ENCODE data around the gene HGD. TPM values are rescaled to one million over a fixed set of nuclear protein-coding genes. Genes with fewer than 3 reads are reported as not detected.

HGD gene
- polyA plus RNA-seq, 2 of the 4 experiments (the other 2 are of a cell fraction): 48.8 to 101 TPM

GRCh38 chr3:120683671-120684301, 1.7 kb upstream of the HGD start:
- no peak for TF ChIP-seq RAD21 (conservative IDR thresholded peaks at IDR 0.05 in 1 of 2, IDR thresholded peaks at IDR 0.05 in 1 of 2)
- TF ChIP-seq, protein P1, sequence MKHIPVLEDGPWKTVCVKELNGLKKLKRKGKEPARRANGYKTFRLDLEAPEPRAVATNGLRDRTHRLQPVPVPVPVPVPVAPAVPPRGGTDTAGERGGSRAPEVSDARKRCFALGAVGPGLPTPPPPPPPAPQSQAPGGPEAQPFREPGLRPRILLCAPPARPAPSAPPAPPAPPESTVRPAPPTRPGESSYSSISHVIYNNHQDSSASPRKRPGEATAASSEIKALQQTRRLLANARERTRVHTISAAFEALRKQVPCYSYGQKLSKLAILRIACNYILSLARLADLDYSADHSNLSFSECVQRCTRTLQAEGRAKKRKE (CRISPR knock-in tag; IDR thresholded peaks at IDR 0.05; ENCODE audit: low read depth): no peak
- TF ChIP-seq RFX5 (IDR thresholded peaks at IDR 0.05): no peak
- TF ChIP-seq HOXB5 (CRISPR knock-in tag; IDR thresholded peaks at IDR 0.05): no peak
- TF ChIP-seq GATA3 (IDR thresholded peaks at IDR 0.05; ENCODE audit: borderline replicate concordance): no peak
- no peak for TF ChIP-seq REST (IDR thresholded peaks at IDR 0.05)
- no peak for TF ChIP-seq PHF8 (IDR thresholded peaks at IDR 0.05; ENCODE audit: borderline replicate concordance, low read depth)
- TF ChIP-seq, protein P2, sequence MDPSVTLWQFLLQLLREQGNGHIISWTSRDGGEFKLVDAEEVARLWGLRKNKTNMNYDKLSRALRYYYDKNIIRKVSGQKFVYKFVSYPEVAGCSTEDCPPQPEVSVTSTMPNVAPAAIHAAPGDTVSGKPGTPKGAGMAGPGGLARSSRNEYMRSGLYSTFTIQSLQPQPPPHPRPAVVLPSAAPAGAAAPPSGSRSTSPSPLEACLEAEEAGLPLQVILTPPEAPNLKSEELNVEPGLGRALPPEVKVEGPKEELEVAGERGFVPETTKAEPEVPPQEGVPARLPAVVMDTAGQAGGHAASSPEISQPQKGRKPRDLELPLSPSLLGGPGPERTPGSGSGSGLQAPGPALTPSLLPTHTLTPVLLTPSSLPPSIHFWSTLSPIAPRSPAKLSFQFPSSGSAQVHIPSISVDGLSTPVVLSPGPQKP (IDR thresholded peaks at IDR 0.05; ENCODE audit: low read depth, low read length): no peak
- no peak for ATAC-seq
- H3K27ac ChIP-seq: peak overlapping the region; percentile 94 to 95
- H3K4me3 ChIP-seq: no peak overlapping the region
- ChIA-PET POLR2A (no interaction called here), CTCF (no interaction called here)
- DNase-seq (ENCODE audit: low read depth in 1 of 2, low spot score in 1 of 2): no peak
- 89% methylated on average over 3 of the region's 3 CpGs for WGBS (ENCODE audit: missing lambda C conversion rate)
- FAIRE-seq: no peak
- peaks cover 2% of the 10 kb centered on the region; the same call in 1 of the 3 replicates for H3K9me3 ChIP-seq
- no peak overlapping the region; the same call in 2 of the 3 replicates for H3K4me2 ChIP-seq
- peaks cover 53% of the 10 kb centered on the region for H3K4me1 ChIP-seq

- ChIA-PET POLR2A (no interaction called here), CTCF (interaction anchor here (1.3 to 2.2 kb wide), 2 partner anchors 61 to 112 kb away, joined by 3 to 11 read pairs; no protein-coding TSS in a partner anchor)
- H3K4me2 ChIP-seq: peak overlapping the region; percentile 70
- no peak overlapping the region for H3K4me3 ChIP-seq
- ATAC-seq (no peak), DNase-seq (ENCODE audit: low read depth in 1 of 2, low spot score in 1 of 2) (no peak), FAIRE-seq (no peak)
- no peak for TF ChIP-seq GATA3 (IDR thresholded peaks at IDR 0.05; ENCODE audit: borderline replicate concordance)
- peaks cover 2% of the 10 kb centered on the region; the same call in 1 of the 3 replicates for H3K9me3 ChIP-seq
- 100% methylated on average over 1 of the region's 1 CpG for WGBS (ENCODE audit: missing lambda C conversion rate)
- peak overlapping the region; percentile 94 to 95 for H3K27ac ChIP-seq
- H3K4me1 ChIP-seq: peaks cover 50% of the 10 kb centered on the region
These were observed 1.2 kb upstream of the HGD start for GRCh38 chr3:120683213-120683612.

DNA sequence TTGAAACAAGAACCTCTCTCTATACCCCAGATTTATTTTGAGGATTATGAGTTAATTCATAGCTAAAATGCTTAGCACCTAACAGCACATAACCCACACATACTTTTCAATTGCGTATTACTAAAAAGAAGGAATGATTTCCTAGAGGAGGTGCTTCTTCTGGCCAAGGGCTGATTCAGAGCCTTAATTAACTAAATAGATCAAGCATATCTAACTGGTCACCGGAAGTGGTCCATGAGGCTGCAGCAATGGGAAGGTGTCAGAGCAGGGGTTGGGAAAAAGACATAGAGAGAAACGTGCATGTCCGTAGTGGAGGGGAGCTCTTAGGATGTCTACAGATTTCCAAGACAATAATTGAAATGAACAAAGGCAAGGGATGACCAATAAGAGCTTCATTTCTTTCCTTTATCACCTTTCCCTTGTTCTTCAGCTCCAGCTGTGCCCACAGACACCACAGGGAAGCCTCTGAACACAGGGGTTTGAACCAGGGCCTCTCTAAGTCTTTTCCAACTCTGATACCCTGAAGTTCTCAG, 467 bp downstream of the HGD start:
- H3K4me2 ChIP-seq: peak overlapping the region; percentile 70
- peaks cover 2% of the 10 kb centered on the region; the same call in 1 of the 3 replicates for H3K9me3 ChIP-seq
- ChIA-PET POLR2A (interaction anchor here (1.0 to 1.4 kb wide), 2 partner anchors 60 to 86 kb away, joined by 3 to 7 read pairs; partner anchors contain the start of genes GTF2E1, NDUFB4 and RABL3), CTCF (interaction anchor here (1.2 to 2.2 kb wide), 4 partner anchors 49 to 120 kb away, joined by 3 to 11 read pairs (median 3); no protein-coding TSS in a partner anchor)
- FAIRE-seq: no peak
- DNase-seq (ENCODE audit: low read depth in 1 of 2, low spot score in 1 of 2): no peak
- 51% methylated on average over 4 of the region's 4 CpGs for WGBS (ENCODE audit: missing lambda C conversion rate)
- H3K4me1 ChIP-seq: peaks cover 59% of the 10 kb centered on the region
- H3K27ac ChIP-seq: peak overlapping the region; percentile 94 to 95
- peak in 1 of 2 experiments; percentile 6; a peak in 3 of 6 replicates for ATAC-seq
- peak overlapping the region; percentile 50 for H3K4me3 ChIP-seq
- TF ChIP-seq SMC3 (IDR thresholded peaks at IDR 0.05) (no peak), MAFK (IDR thresholded peaks at IDR 0.05; ENCODE audit: partially characterized antibody) (no peak), KDM1A (IDR thresholded peaks at IDR 0.05; ENCODE audit: low read depth) (no peak), FOSB (CRISPR knock-in tag; IDR thresholded peaks at IDR 0.05) (no peak), CHD4 (IDR thresholded peaks at IDR 0.05; ENCODE audit: borderline replicate concordance) (no peak), HMGXB4 (CRISPR knock-in tag; IDR thresholded peaks at IDR 0.05; ENCODE audit: borderline replicate concordance) (no peak), RARB (CRISPR knock-in tag; IDR thresholded peaks at IDR 0.05) (no peak), HES2 (IDR thresholded peaks at IDR 0.05) (no peak), JUNB (IDR thresholded peaks at IDR 0.05) (no peak), POLR2AphosphoS2 (conservative IDR thresholded peaks at IDR 0.05; ENCODE audit: low read length) (no peak), ZNF302 (CRISPR knock-in tag; IDR thresholded peaks at IDR 0.05) (no peak), ZFP36 (IDR thresholded peaks at IDR 0.05; ENCODE audit: borderline replicate concordance, partially characterized antibody) (no peak), NFE2L2 (conservative IDR thresholded peaks at IDR 0.05; ENCODE audit: low read length) (no peak), RCOR1 (IDR thresholded peaks at IDR 0.05; ENCODE audit: low read depth, low read length) (no peak), HOXB13 (CRISPR knock-in tag; IDR thresholded peaks at IDR 0.05; ENCODE audit: low read depth) (no peak), HOXB5 (CRISPR knock-in tag; IDR thresholded peaks at IDR 0.05) (no peak), RAD21 (conservative IDR thresholded peaks at IDR 0.05 in 1 of 2, IDR thresholded peaks at IDR 0.05 in 1 of 2) (no peak)
- TF ChIP-seq, protein P3, sequence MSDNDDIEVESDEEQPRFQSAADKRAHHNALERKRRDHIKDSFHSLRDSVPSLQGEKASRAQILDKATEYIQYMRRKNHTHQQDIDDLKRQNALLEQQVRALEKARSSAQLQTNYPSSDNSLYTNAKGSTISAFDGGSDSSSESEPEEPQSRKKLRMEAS (IDR thresholded peaks at IDR 0.05): no peak
